NCI-H2029 treated with DMSO at 0.1 percent for 48 hours (cell line): ENCODE measurements around the gene REC114.

Source experiments
- DNase-seq: peaks from one replicate; lab custom pipeline; 2025; lab: John Stamatoyannopoulos, UW

Gene REC114

GRCh38 chr15:73605759-73606436, 162.9 kb downstream of the REC114 start:
- DNase-seq = no peak

GRCh38 chr15:73607405-73607804, 164.4 kb downstream of the REC114 start:
- no peak for DNase-seq

- DNase-seq = no peak
Observed at GRCh38 chr15:73607843-73608242, 164.9 kb downstream of the REC114 start.

- no peak for DNase-seq
Observed at GRCh38 chr15:73608475-73608874, 165.5 kb downstream of the REC114 start.

GRCh38 chr15:73608941-73609340, 166.0 kb downstream of the REC114 start:
- no peak for DNase-seq
